ENCODE measurements around the gene APEH. TPM values are rescaled to one million over a fixed set of nuclear protein-coding genes. Genes with fewer than 3 reads are reported as not detected.

Gene APEH
- total RNA-seq, 1 experiment from 2014 or later = 246 TPM

DNA sequence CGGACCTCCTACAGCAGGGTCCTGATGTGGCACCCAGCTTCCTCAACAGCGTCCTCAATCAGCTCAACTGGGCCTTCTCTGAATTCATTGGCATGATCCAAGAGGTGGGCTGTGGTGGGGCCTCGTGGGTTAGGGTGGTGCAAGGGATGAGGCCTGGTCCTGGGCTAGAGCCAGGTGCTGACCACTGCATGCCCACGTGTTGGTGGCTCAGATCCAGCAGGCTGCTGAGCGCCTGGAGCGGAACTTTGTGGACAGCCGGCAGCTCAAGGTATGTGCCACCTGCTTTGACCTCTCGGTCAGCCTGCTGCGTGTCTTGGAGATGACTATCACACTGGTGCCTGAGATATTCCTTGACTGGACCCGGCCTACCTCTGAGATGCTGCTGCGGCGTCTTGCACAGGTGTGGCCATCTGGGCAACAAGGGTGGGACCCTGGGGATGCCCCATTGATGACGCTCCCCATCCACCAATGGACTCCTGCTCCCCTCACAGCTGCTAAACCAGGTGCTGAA is 41.5 kb downstream of the APEH start:
- H3K4me1 ChIP-seq (ENCODE audit: control insufficient read depth in 1 of 2, insufficient read depth in 2 of 2, low read length in 2 of 2) = peaks cover 0 to 13% of the 10 kb centered on the region in 2 experiments; a peak in 2 of 4 replicates
- H3K9ac ChIP-seq (ENCODE audit: low read length) = no peak overlapping the region
- no peak overlapping the region for H2AFZ ChIP-seq (ENCODE audit: low read depth, low read length, poor library complexity, severe bottlenecking)
- TF ChIP-seq, protein P1, sequence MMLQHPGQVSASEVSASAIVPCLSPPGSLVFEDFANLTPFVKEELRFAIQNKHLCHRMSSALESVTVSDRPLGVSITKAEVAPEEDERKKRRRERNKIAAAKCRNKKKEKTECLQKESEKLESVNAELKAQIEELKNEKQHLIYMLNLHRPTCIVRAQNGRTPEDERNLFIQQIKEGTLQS (IDR thresholded peaks at IDR 0.05) = no peak
- no peak for TF ChIP-seq TCF7L2 (IDR thresholded peaks at IDR 0.05; ENCODE audit: borderline replicate concordance, extremely low read depth, insufficient read depth, insufficient read length)
- no peaks in the 10 kb centered on the region for H3K79me2 ChIP-seq (ENCODE audit: insufficient read depth, low read length)
- ChIA-PET POLR2A (no interaction called here), RAD21 (ENCODE audit: low non-redundant PET in 1 of 2, low total read pairs in 2 of 2, uncharacterized antibody in 2 of 2, unreplicated experiment in 2 of 2) (no interaction called here), CTCF (no interaction called here)
- intact Hi-C loops (cut with micrococcal nuclease) = no loop called here
- no peaks in the 10 kb centered on the region for H3K27me3 ChIP-seq (ENCODE audit: insufficient read depth, low read length)
- H3K36me3 ChIP-seq (ENCODE audit: control insufficient read depth in 1 of 2, insufficient read depth in 2 of 2, low read length in 2 of 2) = peaks cover 0 to 3% of the 10 kb centered on the region in 2 experiments; a peak in 2 of 4 replicates
- H3K4me2 ChIP-seq (ENCODE audit: low read length) = no peak overlapping the region
- DNase-seq (ENCODE audit: low read depth, low spot score) = no peak
- H3K9me2 ChIP-seq (ENCODE audit: insufficient read depth) = no peaks in the 10 kb centered on the region
- BruUV-seq (replicated peaks) = no TSS peak
- H3K9me3 ChIP-seq (ENCODE audit: control insufficient read depth in 1 of 2, insufficient read depth in 1 of 2, low read depth in 1 of 2, low read length in 2 of 2) = no peaks in the 10 kb centered on the region
- no peak for ATAC-seq
- no peaks in the 10 kb centered on the region for H4K20me1 ChIP-seq (ENCODE audit: insufficient read depth)
- no peak overlapping the region for H3K4me3 ChIP-seq (replicated peaks in 1 of 2; ENCODE audit: low read depth in 1 of 2, low read length in 2 of 2)
- H3K27ac ChIP-seq (ENCODE audit: low read depth, low read length) = no peak overlapping the region

DNA sequence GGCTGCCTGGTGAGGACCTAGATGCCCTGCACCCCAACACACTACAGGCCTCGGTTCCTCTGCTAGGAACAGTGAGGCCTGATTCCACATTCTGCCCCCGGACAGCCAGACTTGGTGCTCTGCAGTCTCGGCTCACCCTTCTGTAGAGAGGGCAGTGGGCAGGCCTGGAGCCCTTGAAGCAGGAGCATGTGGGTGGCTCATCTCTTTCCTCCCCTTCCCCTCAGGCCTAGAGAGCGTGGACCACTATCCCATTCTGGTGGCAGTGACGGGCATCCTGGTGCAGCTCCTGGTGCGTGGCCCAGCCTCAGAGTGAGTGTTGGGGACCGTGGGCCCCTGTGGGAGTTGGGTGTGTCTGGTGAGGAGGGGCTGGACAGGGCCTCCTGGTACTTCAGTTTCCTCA is 42.0 kb downstream of the APEH start:
- no peaks in the 10 kb centered on the region for H3K9me2 ChIP-seq (ENCODE audit: insufficient read depth)
- H3K27ac ChIP-seq (ENCODE audit: low read depth, low read length) = no peak overlapping the region
- no peak for DNase-seq (ENCODE audit: low read depth, low spot score)
- BruUV-seq (replicated peaks) = no TSS peak
- H3K4me3 ChIP-seq (replicated peaks in 1 of 2; ENCODE audit: low read depth in 1 of 2, low read length in 2 of 2) = no peak overlapping the region
- H3K9ac ChIP-seq (ENCODE audit: low read length) = no peak overlapping the region
- ChIA-PET POLR2A (no interaction called here), RAD21 (ENCODE audit: low non-redundant PET in 1 of 2, low total read pairs in 2 of 2, uncharacterized antibody in 2 of 2, unreplicated experiment in 2 of 2) (no interaction called here), CTCF (no interaction called here)
- H3K4me2 ChIP-seq (ENCODE audit: low read length) = no peak overlapping the region
- TF ChIP-seq SIN3A (IDR thresholded peaks at IDR 0.05; ENCODE audit: low read depth) (no peak), ZFX (IDR thresholded peaks at IDR 0.05) (no peak), CEBPB (IDR thresholded peaks at IDR 0.05; ENCODE audit: low read depth) (no peak)
- no peak overlapping the region for H2AFZ ChIP-seq (ENCODE audit: low read depth, low read length, poor library complexity, severe bottlenecking)
- H3K79me2 ChIP-seq (ENCODE audit: insufficient read depth, low read length) = no peaks in the 10 kb centered on the region
- ATAC-seq = no peak
- intact Hi-C loops (cut with micrococcal nuclease) = no loop called here
- peaks cover 0 to 9% of the 10 kb centered on the region in 2 experiments; a peak in 2 of 4 replicates for H3K36me3 ChIP-seq (ENCODE audit: control insufficient read depth in 1 of 2, insufficient read depth in 2 of 2, low read length in 2 of 2)
- H3K4me1 ChIP-seq (ENCODE audit: control insufficient read depth in 1 of 2, insufficient read depth in 2 of 2, low read length in 2 of 2) = peaks cover 0 to 13% of the 10 kb centered on the region in 2 experiments; a peak in 2 of 4 replicates
- H3K9me3 ChIP-seq (ENCODE audit: control insufficient read depth in 1 of 2, insufficient read depth in 1 of 2, low read depth in 1 of 2, low read length in 2 of 2) = no peaks in the 10 kb centered on the region
- no peaks in the 10 kb centered on the region for H3K27me3 ChIP-seq (ENCODE audit: insufficient read depth, low read length)
- no peaks in the 10 kb centered on the region for H4K20me1 ChIP-seq (ENCODE audit: insufficient read depth)

Measured in HCT116 (cell line).